SU-DHL-6 (cell line): ENCODE measurements around the gene FEM1C.
A peak's percentile ranks its signal among the peaks of the same experiment; 100 is the strongest.

ENCODE experiments used
- H2AFZ ChIP-seq: fragments of 200-600 bp; sonication (generic); 2 replicates; pipeline ENCODE4 v1.6.1; 2014; ENCODE audit warnings: low read depth, mild to moderate bottlenecking, moderate library complexity, mixed read lengths, antibody characterized with exemption, low read length; ENCODE audit not compliant: severe bottlenecking
- H3F3A ChIP-seq: fragments of 200-600 bp; shearing (Covaris generic); 2 replicates; pipeline ENCODE4 v1.6.0; 2016; ENCODE audit warnings: antibody characterized with exemption, mild to moderate bottlenecking; ENCODE audit not compliant: insufficient read depth
- H3K27ac ChIP-seq: fragments of 200-600 bp; sonication (generic); 2 replicates; pipeline ENCODE4 v1.5.1; 2016; ENCODE audit warnings: low read depth, mild to moderate bottlenecking, low read length, moderate library complexity, mixed read lengths
- H3K27me3 ChIP-seq: fragments of 200-600 bp; sonication (generic), shearing (Covaris generic); 2 replicates; pipeline ENCODE4 v1.6.0; 2014; ENCODE audit warnings: mild to moderate bottlenecking, low read length
- H3K36me3 ChIP-seq: fragments of 200-600 bp; sonication (generic); 2 replicates; pipeline ENCODE4 v1.6.1; 2014; ENCODE audit warnings: mild to moderate bottlenecking, low read length, mixed read lengths
- H3K4me2 ChIP-seq: fragments of 300-600, 200-600 bp; shearing (Covaris generic), sonication (generic); 2 replicates; pipeline ENCODE4 v1.6.0; 2014; ENCODE audit warnings: low read length, low read depth, mild to moderate bottlenecking; ENCODE audit not compliant: poor library complexity, severe bottlenecking
- H3K4me3 ChIP-seq: fragments of 200-600 bp; sonication (generic); 2 replicates; pipeline ENCODE4 v1.5.1; 2014; ENCODE audit warnings: antibody characterized with exemption, low read length, mild to moderate bottlenecking, mixed read lengths; ENCODE audit not compliant: insufficient read depth, poor library complexity, severe bottlenecking
- H3K79me2 ChIP-seq: fragments of 200-600 bp; sonication (generic); 2 replicates; pipeline ENCODE4 v1.6.1; 2014; ENCODE audit warnings: mild to moderate bottlenecking, low read length, moderate library complexity; ENCODE audit not compliant: insufficient read depth
- H3K9ac ChIP-seq: fragments of 200-600 bp; sonication (generic); 2 replicates; pipeline ENCODE4 v1.7.0; 2014; ENCODE audit warnings: mild to moderate bottlenecking, low read length
- H3K9me2 ChIP-seq: fragments of 200-600 bp; sonication (generic); replicated peaks from 2 replicates; pipeline ENCODE4 v1.6.1; 2014; ENCODE audit warnings: low read length; ENCODE audit not compliant: insufficient read depth
- H3K9me3 ChIP-seq: fragments of 200-600 bp; sonication (generic); 2 replicates; pipeline ENCODE4 v1.6.1; 2014; ENCODE audit warnings: low read length, mixed read lengths; ENCODE audit not compliant: insufficient read depth
- H4K20me1 ChIP-seq: fragments of 200-600 bp; sonication (generic); 2 replicates; pipeline ENCODE4 v1.6.1; 2014; ENCODE audit warnings: low read depth, mild to moderate bottlenecking, antibody characterized with exemption, low read length, moderate library complexity, mixed read lengths
- EZH2phosphoT487 ChIP-seq: fragments of 200-600 bp; sonication (generic), shearing (Covaris generic); conservative IDR thresholded peaks from 2 replicates; pipeline ENCODE4 v1.6.1; 2018; ENCODE audit warnings: mild to moderate bottlenecking, antibody characterized with exemption, low read length, moderate library complexity, mixed read lengths
- TF ChIP-seq, protein P1 (sequence below): fragments of 200-600 bp; sonication (generic); IDR thresholded peaks from one replicate; pipeline ENCODE4 v1.5.1; 2017; ENCODE audit warnings: antibody characterized with exemption, mild to moderate bottlenecking, low read length, moderate library complexity; ENCODE audit not compliant: insufficient read depth, poor library complexity, severe bottlenecking

The FEM1C gene

GRCh38 chr5:115586525-115587146 is 42.1 kb upstream of the FEM1C start:
- H3F3A ChIP-seq, result no peaks in the 10 kb centered on the region; the same call in 1 of the 2 replicates
- no peak for TF ChIP-seq EZH2phosphoT487
- TF ChIP-seq, protein P1, sequence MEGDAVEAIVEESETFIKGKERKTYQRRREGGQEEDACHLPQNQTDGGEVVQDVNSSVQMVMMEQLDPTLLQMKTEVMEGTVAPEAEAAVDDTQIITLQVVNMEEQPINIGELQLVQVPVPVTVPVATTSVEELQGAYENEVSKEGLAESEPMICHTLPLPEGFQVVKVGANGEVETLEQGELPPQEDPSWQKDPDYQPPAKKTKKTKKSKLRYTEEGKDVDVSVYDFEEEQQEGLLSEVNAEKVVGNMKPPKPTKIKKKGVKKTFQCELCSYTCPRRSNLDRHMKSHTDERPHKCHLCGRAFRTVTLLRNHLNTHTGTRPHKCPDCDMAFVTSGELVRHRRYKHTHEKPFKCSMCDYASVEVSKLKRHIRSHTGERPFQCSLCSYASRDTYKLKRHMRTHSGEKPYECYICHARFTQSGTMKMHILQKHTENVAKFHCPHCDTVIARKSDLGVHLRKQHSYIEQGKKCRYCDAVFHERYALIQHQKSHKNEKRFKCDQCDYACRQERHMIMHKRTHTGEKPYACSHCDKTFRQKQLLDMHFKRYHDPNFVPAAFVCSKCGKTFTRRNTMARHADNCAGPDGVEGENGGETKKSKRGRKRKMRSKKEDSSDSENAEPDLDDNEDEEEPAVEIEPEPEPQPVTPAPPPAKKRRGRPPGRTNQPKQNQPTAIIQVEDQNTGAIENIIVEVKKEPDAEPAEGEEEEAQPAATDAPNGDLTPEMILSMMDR, result peak; percentile 75
- H2AFZ ChIP-seq, result no peak overlapping the region
- no peaks in the 10 kb centered on the region for H3K9me3 ChIP-seq
- no peaks in the 10 kb centered on the region for H3K36me3 ChIP-seq
- H3K27ac ChIP-seq, result no peak overlapping the region
- no peaks in the 10 kb centered on the region for H3K79me2 ChIP-seq
- no peaks in the 10 kb centered on the region for H3K27me3 ChIP-seq
- H4K20me1 ChIP-seq, result no peaks in the 10 kb centered on the region
- no peaks in the 10 kb centered on the region for H3K9me2 ChIP-seq
- H3K4me3 ChIP-seq, result no peak overlapping the region
- H3K9ac ChIP-seq, result no peak overlapping the region
- no peak overlapping the region for H3K4me2 ChIP-seq

DNA sequence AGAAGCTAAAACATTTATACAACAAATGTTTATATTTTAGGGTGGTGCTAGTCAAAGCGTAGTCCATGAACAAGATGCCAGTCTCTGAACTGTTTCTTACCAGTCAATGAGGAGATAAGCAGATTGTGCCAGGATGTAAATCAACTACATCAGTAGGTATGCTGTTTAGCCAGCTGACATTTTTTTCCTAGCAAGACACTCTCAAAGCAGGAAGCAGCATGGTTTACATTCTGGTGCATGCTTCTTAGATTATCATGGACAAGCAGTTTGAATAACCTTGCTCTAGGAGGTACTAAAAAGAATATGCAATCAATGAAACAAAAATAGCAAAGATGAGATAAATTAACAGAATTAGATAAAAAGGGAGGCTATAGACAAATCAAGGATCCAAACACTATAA is 40.7 kb upstream of the FEM1C start:
- no peaks in the 10 kb centered on the region for H3K27me3 ChIP-seq
- H2AFZ ChIP-seq, result no peak overlapping the region
- H3K9ac ChIP-seq, result no peak overlapping the region
- H4K20me1 ChIP-seq, result no peaks in the 10 kb centered on the region
- no peaks in the 10 kb centered on the region for H3K36me3 ChIP-seq
- TF ChIP-seq EZH2phosphoT487, result no peak
- TF ChIP-seq, protein P1, result no peak
- H3K9me3 ChIP-seq, result no peaks in the 10 kb centered on the region
- no peak overlapping the region for H3K4me2 ChIP-seq
- no peaks in the 10 kb centered on the region for H3F3A ChIP-seq
- no peak overlapping the region for H3K27ac ChIP-seq
- no peaks in the 10 kb centered on the region for H3K79me2 ChIP-seq
- H3K9me2 ChIP-seq, result no peaks in the 10 kb centered on the region
- H3K4me3 ChIP-seq, result no peak overlapping the region

- no peaks in the 10 kb centered on the region for H3K79me2 ChIP-seq
- TF ChIP-seq, protein P1, result no peak
- no peak for TF ChIP-seq EZH2phosphoT487
- H3K27me3 ChIP-seq, result no peaks in the 10 kb centered on the region
- no peaks in the 10 kb centered on the region for H3F3A ChIP-seq
- no peak overlapping the region for H3K9ac ChIP-seq
- H4K20me1 ChIP-seq, result no peaks in the 10 kb centered on the region
- no peak overlapping the region for H3K27ac ChIP-seq
- no peak overlapping the region for H3K4me3 ChIP-seq
- no peak overlapping the region for H2AFZ ChIP-seq
- H3K36me3 ChIP-seq, result no peaks in the 10 kb centered on the region
- no peaks in the 10 kb centered on the region for H3K9me3 ChIP-seq
- H3K4me2 ChIP-seq, result no peak overlapping the region
- no peaks in the 10 kb centered on the region for H3K9me2 ChIP-seq
These were observed 39.9 kb upstream of the FEM1C start for GRCh38 chr5:115584501-115584900.
